ENCODE measurements around the gene ZNF280D. TPM values are rescaled to one million over a fixed set of nuclear protein-coding genes. Genes with fewer than 3 reads are reported as not detected.

Gene ZNF280D
- total and polyA plus RNA-seq, 12 donors, result 16.9 to 67.5 (median 46.1) TPM

DNA sequence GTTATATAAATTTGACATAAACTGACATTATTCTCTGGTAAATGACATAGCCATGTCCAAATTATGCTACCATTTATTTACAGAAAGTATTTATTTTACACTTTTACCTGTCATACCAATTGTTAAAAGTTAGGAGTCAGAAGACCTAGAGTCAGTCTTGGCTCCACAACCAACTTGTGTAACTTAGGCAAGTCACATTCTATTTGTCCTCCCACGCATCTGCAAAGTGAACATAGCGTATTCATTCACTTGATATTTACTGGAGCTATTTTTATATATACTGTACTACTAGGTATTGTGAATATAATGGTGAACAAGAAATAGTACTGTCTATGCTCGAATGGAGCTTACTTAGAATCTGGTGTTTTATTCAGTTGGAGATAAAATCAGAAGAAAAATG, 78.7 kb downstream of the ZNF280D start:
- H3K36me3 ChIP-seq (replicated peaks in 1 of 2), result no peaks in the 10 kb centered on the region
- H3K27me3 ChIP-seq, result no peaks in the 10 kb centered on the region
- H3K4me1 ChIP-seq (replicated peaks in 1 of 2), result no peaks in the 10 kb centered on the region
- no peak for DNase-seq
- TF ChIP-seq POLR2A (IDR thresholded peaks at IDR 0.05), result no peak
- TF ChIP-seq, protein P1, sequence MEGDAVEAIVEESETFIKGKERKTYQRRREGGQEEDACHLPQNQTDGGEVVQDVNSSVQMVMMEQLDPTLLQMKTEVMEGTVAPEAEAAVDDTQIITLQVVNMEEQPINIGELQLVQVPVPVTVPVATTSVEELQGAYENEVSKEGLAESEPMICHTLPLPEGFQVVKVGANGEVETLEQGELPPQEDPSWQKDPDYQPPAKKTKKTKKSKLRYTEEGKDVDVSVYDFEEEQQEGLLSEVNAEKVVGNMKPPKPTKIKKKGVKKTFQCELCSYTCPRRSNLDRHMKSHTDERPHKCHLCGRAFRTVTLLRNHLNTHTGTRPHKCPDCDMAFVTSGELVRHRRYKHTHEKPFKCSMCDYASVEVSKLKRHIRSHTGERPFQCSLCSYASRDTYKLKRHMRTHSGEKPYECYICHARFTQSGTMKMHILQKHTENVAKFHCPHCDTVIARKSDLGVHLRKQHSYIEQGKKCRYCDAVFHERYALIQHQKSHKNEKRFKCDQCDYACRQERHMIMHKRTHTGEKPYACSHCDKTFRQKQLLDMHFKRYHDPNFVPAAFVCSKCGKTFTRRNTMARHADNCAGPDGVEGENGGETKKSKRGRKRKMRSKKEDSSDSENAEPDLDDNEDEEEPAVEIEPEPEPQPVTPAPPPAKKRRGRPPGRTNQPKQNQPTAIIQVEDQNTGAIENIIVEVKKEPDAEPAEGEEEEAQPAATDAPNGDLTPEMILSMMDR (IDR thresholded peaks at IDR 0.05), result no peak
- intact Hi-C loops (cut with DNase I), result no loop called here
- no peaks in the 10 kb centered on the region for H3K9me3 ChIP-seq (replicated peaks in 1 of 3)
- H3K27ac ChIP-seq, result no peak overlapping the region
- 91 to 94% (median 93%) methylated on average over 3 of the region's 3 CpGs for WGBS, 4 donors
- H3K4me3 ChIP-seq, result no peak overlapping the region

DNA sequence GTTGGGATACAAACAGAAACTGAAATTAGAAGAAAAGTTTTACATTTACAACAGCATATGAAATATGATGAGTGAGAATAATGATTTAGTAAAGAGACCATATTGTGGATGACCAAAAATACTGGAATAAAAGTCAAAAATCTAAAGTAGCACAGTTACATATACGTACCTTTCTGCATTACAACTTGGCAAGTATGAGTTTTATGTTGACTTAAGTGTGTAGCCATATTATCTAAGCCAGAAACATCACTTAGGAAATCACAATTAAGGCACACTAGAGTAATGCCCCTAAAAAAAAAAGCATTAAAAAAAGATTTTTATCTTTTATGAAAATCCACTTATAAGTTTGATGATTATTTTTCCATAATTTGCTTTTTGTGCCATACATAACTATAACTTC, 79.1 kb downstream of the ZNF280D start:
- Histone ChIP-seq H3K9me3 (replicated peaks in 1 of 3) (no peaks in the 10 kb centered on the region), H3K4me1 (replicated peaks in 1 of 2) (no peaks in the 10 kb centered on the region), H3K27me3 (no peaks in the 10 kb centered on the region), H3K36me3 (replicated peaks in 1 of 2) (no peaks in the 10 kb centered on the region), H3K4me3 (no peak overlapping the region), H3K27ac (no peak overlapping the region)
- DNase-seq, result no peak
- WGBS, 4 donors, result 89 to 95% (median 92%) methylated on average over 1 of the region's 1 CpG
- intact Hi-C loops (cut with DNase I), result no loop called here
- TF ChIP-seq POLR2A (IDR thresholded peaks at IDR 0.05), result no peak
- TF ChIP-seq, protein P1 (IDR thresholded peaks at IDR 0.05), result no peak

DNA sequence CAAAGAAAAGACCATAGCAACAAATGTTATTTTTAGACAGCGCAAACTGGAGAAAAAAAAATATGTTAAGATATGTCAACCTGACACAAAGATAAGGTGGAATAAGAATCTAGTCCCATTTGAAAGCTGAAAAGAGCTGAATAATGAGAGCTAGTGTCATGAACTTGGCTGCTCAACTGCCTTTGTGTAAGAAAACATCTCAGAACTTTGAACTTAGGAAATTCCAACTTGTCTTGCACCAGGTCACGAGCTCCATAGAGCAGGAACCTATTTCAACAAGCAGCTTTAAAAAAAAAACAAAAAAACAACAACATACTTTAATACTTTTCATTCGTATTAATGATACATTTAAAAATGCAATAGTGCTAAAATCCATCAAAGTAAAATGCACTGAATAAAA, 79.5 kb downstream of the ZNF280D start:
- intact Hi-C loops (cut with DNase I), result no loop called here
- no peaks in the 10 kb centered on the region for H3K27me3 ChIP-seq
- TF ChIP-seq, protein P1 (IDR thresholded peaks at IDR 0.05), result no peak
- TF ChIP-seq POLR2A (IDR thresholded peaks at IDR 0.05), result no peak
- no peak overlapping the region for H3K4me3 ChIP-seq
- no peak for DNase-seq
- WGBS, 4 donors, result 65 to 79% (median 70%) methylated on average over 3 of the region's 3 CpGs
- H3K36me3 ChIP-seq (replicated peaks in 1 of 2), result no peaks in the 10 kb centered on the region
- no peaks in the 10 kb centered on the region for H3K9me3 ChIP-seq (replicated peaks in 1 of 3)
- peak overlapping the region in 1 of 5 donors; percentile 20 for H3K27ac ChIP-seq
- H3K4me1 ChIP-seq (replicated peaks in 1 of 2), result no peaks in the 10 kb centered on the region

DNA sequence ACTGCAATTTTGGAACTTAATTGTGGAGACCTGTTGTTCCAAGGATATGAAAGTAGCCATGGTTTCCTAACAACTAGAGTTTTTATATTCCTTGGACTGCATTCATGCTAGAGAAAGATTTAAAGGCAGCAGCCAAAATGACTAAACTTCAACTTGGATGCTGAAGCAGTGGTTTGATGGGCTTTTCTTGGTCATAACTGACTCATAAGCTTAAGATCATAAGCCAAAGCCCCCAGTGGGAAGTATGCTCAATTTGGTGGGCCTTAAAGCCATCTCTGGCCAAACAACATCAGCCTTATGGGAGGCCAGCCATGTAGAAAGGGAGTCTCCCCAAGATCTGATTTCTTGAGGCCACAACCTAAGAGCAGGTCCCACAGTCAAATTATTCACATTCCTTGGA, 80.2 kb downstream of the ZNF280D start:
- no peak for DNase-seq
- Histone ChIP-seq H3K27me3 (no peaks in the 10 kb centered on the region), H3K4me3 (no peak overlapping the region), H3K36me3 (replicated peaks in 1 of 2) (no peaks in the 10 kb centered on the region), H3K4me1 (replicated peaks in 1 of 2) (no peaks in the 10 kb centered on the region), H3K27ac (peak overlapping the region in 1 of 5 donors; percentile 20), H3K9me3 (replicated peaks in 1 of 3) (no peaks in the 10 kb centered on the region)
- intact Hi-C loops (cut with DNase I), result no loop called here
- TF ChIP-seq, protein P1 (IDR thresholded peaks at IDR 0.05), result no peak
- TF ChIP-seq POLR2A (IDR thresholded peaks at IDR 0.05), result no peak

Data from adrenal gland (tissue), 12 donors.